Measurements from ENCODE around the gene SKP1. TPM values are rescaled to one million over a fixed set of nuclear protein-coding genes. Genes with fewer than 3 reads are reported as not detected.

SKP1 gene
- total RNA-seq, 1 experiment from 2014 or later: 348 TPM

- no peaks in the 10 kb centered on the region for H3K9me3 Mint-ChIP-seq
- no peak overlapping the region for H2BK20ac ChIP-seq (ENCODE audit: low read depth, low read length, poor library complexity, severe bottlenecking)
- no peak overlapping the region for H3K14ac ChIP-seq (ENCODE audit: insufficient read depth, low read length)
- no peak overlapping the region for H4K91ac ChIP-seq (ENCODE audit: insufficient read length, low read depth, low read length)
- H4K5ac ChIP-seq (ENCODE audit: insufficient read length, low read depth, low read length): no peak overlapping the region
- H3K23me2 ChIP-seq (ENCODE audit: insufficient read length, low read depth, low read length, poor library complexity, severe bottlenecking): no peaks in the 10 kb centered on the region
- H3K18ac ChIP-seq (ENCODE audit: insufficient read length, low read depth, low read length): no peak overlapping the region
- DNase-seq: no peak
- no peak overlapping the region for H2AK5ac ChIP-seq (ENCODE audit: insufficient read length, low read length)
- peaks cover 5 to 12% (median 7%) of the 10 kb centered on the region in 3 experiments; a peak in 6 of 7 replicates for H3K36me3 Mint-ChIP-seq (ENCODE audit: insufficient read depth in 1 of 3, low read depth in 3 of 3)
- no peak for TF ChIP-seq CTCF (conservative IDR thresholded peaks at IDR 0.05)
- no CpG with 5 or more reads among the region's 7 CpGs for WGBS (ENCODE audit: extremely low coverage, insufficient read length, low lambda C conversion rate)
- H2BK12ac ChIP-seq (ENCODE audit: insufficient read length, low read depth, low read length): no peak overlapping the region
- peaks cover 3% of the 10 kb centered on the region for H4K20me1 ChIP-seq (ENCODE audit: control insufficient read depth, insufficient read depth, insufficient read length)
- H3K4me3 Mint-ChIP-seq: no peak overlapping the region
- no peaks in the 10 kb centered on the region for H3K27me3 Mint-ChIP-seq (ENCODE audit: low read depth)
- no peak overlapping the region for H2BK120ac ChIP-seq (ENCODE audit: low read depth, low read length, poor library complexity, severe bottlenecking)
- H3K79me2 ChIP-seq (ENCODE audit: insufficient read depth, low read length): no peaks in the 10 kb centered on the region; the same call in 1 of the 2 replicates
- H3K23ac ChIP-seq (ENCODE audit: insufficient read length, low read depth, low read length): no peak overlapping the region
- H2AFZ ChIP-seq (ENCODE audit: low read length): no peak overlapping the region
- H3K56ac ChIP-seq (ENCODE audit: insufficient read length, low read depth, low read length): no peak overlapping the region
- no peak overlapping the region for H3K4ac ChIP-seq (ENCODE audit: low read depth, low read length)
- H3K27ac ChIP-seq (ENCODE audit: insufficient read length, low read depth, low read length): no peak overlapping the region
- no peaks in the 10 kb centered on the region for H3K79me1 ChIP-seq (ENCODE audit: insufficient read depth, low read depth, low read length, poor library complexity, severe bottlenecking)
- H2BK5ac ChIP-seq (ENCODE audit: insufficient read length, low read length): no peak overlapping the region
- peaks cover 0 to 10% of the 10 kb centered on the region in 2 experiments for H3K4me1 Mint-ChIP-seq
- no peaks in the 10 kb centered on the region for H3K9me3 ChIP-seq (ENCODE audit: control insufficient read depth, low read depth, low read length)
- peak overlapping the region in 1 of 3 experiments; percentile 39; a peak in 1 of 7 replicates for H3K27ac Mint-ChIP-seq
- no peak overlapping the region for H3K9ac ChIP-seq (ENCODE audit: extremely low read depth, insufficient read length, low read length)
- H3K4me1 ChIP-seq (ENCODE audit: insufficient read depth, low read length): no peaks in the 10 kb centered on the region
- no peak overlapping the region for H3T11ph ChIP-seq (ENCODE audit: low read length)
- no peaks in the 10 kb centered on the region for H3K27me3 ChIP-seq (ENCODE audit: insufficient read depth, low read length)
- H3K4me2 ChIP-seq (ENCODE audit: insufficient read depth, insufficient read length, low read length): no peak overlapping the region
- H4K8ac ChIP-seq (replicated peaks; ENCODE audit: insufficient read length, low read depth, low read length): no peak overlapping the region
- H2BK15ac ChIP-seq (ENCODE audit: low read depth, low read length): no peak overlapping the region
These were observed 45.0 kb downstream of the SKP1 start for GRCh38 chr5:134131578-134132350.
